ENCODE results near the gene DOCK4.

The DOCK4 gene

GRCh38 chr7:111883241-111883640, 323.0 kb downstream of the DOCK4 start:
- no peak for DNase-seq

GRCh38 chr7:111878785-111879184, 327.4 kb downstream of the DOCK4 start:
- DNase-seq = no peak

DNA sequence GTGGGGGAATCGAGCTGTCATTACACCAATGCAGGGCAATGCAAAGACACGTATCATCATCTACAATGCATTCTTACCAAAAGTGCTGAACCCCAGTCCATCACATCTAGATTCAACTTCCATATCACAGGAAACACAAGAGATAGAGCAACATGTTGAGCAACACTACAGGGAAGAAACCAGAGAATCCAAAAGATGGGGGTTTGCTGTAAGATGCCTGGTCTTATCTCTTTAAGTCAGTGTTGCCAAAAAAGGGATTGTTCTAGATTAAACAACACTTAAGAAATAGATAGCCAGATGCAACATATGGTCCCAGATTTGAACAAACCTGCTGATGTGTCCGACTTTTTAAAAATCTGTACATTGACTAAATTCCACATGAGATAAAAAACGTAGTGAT, 328.3 kb downstream of the DOCK4 start:
- no peak for DNase-seq

GRCh38 chr7:111873963-111874690, 332.1 kb downstream of the DOCK4 start:
- no peak for DNase-seq

DNA sequence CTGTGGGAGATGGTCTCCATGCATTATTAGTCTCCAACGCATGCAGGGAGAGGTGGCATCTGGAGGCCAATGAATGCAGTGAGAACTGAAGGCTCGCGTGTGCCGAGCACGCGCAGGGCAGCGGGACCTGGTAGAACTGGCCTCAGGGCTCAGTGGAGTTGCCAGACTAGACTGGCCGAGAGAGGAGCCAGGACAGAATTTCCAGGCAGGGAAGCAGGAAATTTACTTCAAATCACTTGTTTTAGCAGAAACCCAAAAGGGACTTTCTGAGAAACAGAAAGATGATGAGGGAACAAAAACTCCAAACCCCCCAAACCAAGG, 332.9 kb downstream of the DOCK4 start:
- DNase-seq = no peak

GRCh38 chr7:111872450-111873325, 333.5 kb downstream of the DOCK4 start:
- DNase-seq = no peak

DNA sequence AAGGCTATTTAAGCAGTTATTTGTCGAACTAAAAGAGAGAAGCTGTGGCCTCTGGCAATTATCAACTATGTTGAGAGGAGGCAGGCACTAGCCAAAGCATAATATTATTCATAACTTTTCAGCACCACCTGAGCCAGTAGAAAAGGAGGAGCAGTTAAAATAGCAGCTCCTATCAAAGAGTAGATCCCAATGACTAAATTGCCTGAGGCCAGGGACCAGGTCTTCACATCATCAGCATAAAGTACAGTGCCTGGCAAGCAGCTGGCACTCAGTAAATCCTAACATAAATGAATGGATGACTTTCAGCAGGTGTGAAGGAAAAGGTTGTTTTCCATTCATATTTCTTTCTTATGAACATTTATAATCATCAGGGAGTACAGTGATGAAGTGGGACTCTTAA, 334.9 kb downstream of the DOCK4 start:
- DNase-seq = no peak

DNA sequence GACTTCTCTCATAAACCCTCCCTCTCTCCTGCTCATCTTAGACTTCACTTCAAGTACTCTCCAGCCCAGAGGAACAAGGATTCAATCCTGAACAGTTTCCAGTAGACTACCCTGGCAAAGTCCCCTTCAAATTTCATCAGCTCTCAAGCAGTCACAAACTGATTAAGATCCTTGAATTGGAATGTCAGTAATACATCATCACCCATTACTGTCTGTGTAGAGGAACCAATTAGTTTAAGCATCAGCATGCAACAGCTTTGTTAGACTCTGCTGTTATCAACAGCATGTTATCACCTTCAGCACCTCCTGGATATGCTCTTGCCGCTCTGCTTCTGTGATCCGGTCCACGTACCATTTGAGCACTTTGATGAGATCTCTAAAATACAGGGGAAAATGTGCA, 336.9 kb downstream of the DOCK4 start:
- no peak for DNase-seq

DNA sequence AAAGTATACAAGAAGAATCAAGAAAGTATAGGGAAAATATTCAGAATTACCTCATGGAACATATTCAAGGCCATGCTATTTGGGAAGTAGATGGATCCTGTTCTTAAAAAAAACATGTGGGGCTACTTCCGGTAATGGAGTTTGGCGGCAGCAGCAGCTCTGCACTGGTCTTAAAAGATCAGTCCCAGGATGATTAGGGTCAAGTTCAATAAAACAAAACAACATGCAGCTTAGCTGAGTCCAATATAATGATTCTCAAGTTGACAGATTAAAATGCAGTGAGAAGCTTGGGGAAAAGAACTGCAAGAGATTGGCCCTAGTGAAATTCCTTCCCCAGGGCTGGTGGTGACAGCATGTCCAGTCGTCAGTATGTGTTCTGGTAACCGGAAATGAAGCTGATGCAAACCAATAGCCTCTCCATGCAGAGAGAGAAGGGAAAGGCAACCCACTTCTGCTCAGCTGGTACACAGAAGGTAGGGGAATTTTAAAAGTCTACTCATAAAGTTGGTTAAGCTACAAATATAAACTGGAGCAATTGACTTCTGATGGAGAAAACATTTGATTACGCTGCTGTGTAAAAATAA, 338.8 kb downstream of the DOCK4 start:
- DNase-seq = no peak

GRCh38 chr7:111866787-111867186, 339.4 kb downstream of the DOCK4 start:
- no peak for DNase-seq

- DNase-seq = no peak
Observed at GRCh38 chr7:111865430-111865829, 340.8 kb downstream of the DOCK4 start.

GRCh38 chr7:111864291-111864976, 341.8 kb downstream of the DOCK4 start:
- no peak for DNase-seq

- DNase-seq = no peak
Observed at GRCh38 chr7:111863269-111863668, 342.9 kb downstream of the DOCK4 start.

GRCh38 chr7:111860248-111860647, 346.0 kb downstream of the DOCK4 start:
- no peak for DNase-seq

GRCh38 chr7:111858331-111858730, 347.9 kb downstream of the DOCK4 start:
- no peak for DNase-seq

DNA sequence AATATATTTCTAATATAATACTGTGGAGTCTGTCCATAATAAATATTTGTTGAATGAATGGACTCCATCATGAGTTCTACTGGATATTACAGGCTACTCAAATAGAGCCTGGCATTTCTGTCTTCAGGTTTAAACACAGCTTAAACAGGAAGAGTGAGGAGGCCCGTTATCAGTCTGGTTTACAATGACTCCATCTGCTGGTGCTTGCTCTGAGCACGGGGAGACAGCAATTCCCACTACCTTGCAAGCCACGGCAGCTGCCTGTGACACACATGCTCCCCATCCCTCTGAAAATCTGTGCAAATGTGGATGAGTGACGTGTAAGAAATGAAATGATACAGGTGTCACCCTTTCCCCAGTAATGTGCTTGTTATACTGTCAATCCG, 350.4 kb downstream of the DOCK4 start:
- DNase-seq = peak; percentile 10

GRCh38 chr7:111855161-111855841, 350.9 kb downstream of the DOCK4 start:
- DNase-seq = peak; percentile 69

GRCh38 chr7:111853201-111853990, 352.8 kb downstream of the DOCK4 start:
- peak; percentile 1 for DNase-seq

- no peak for DNase-seq
Observed at GRCh38 chr7:111852081-111852480, 354.1 kb downstream of the DOCK4 start.

- DNase-seq = no peak
Observed at GRCh38 chr7:111846898-111847297, 359.3 kb downstream of the DOCK4 start.

- DNase-seq = no peak
Observed at GRCh38 chr7:111845853-111846252, 360.3 kb downstream of the DOCK4 start.
